ENCODE measurements around the gene OMA1.
"Not testable (repeated sequence)": the region's sequence is repeated elsewhere in the genome, so short reads cannot be mapped to it uniquely, and the experiment has no call there.

The OMA1 gene

GRCh38 chr1:58546520-58547308 lies at the start of gene OMA1:
Gene OMA1 (minus strand): TSS chr1:58546726. CDS start chr1:58539294, 7,432 bp downstream.
- DNase-seq = peak; percentile 93

GRCh38 chr1:58594546-58594945 lies 48.0 kb upstream of the OMA1 start:
- no peak for DNase-seq

- peak; percentile 26 for DNase-seq
Measured at GRCh38 chr1:58592522-58593134, 46.1 kb upstream of the OMA1 start.

- DNase-seq = no peak
Measured at GRCh38 chr1:58591806-58592205, 45.3 kb upstream of the OMA1 start.

- DNase-seq = no peak
Measured at GRCh38 chr1:58590019-58590418, 43.5 kb upstream of the OMA1 start.

GRCh38 chr1:58588396-58588795 lies 41.9 kb upstream of the OMA1 start:
- DNase-seq = no peak

GRCh38 chr1:58587667-58588066 lies 41.1 kb upstream of the OMA1 start:
- DNase-seq = no peak

GRCh38 chr1:58586271-58586670 lies 39.7 kb upstream of the OMA1 start:
- no peak for DNase-seq

- DNase-seq = no peak
Measured at GRCh38 chr1:58585581-58586151, 39.1 kb upstream of the OMA1 start.

GRCh38 chr1:58585166-58585565 lies 38.6 kb upstream of the OMA1 start:
- DNase-seq = no peak

- peak; percentile 66 for DNase-seq
Measured at GRCh38 chr1:58584082-58584895, 37.8 kb upstream of the OMA1 start.

- no peak for DNase-seq
Measured at GRCh38 chr1:58583496-58583895, 37.0 kb upstream of the OMA1 start.

- DNase-seq = not testable (repeated sequence)
Measured at GRCh38 chr1:58582143-58582542, 35.6 kb upstream of the OMA1 start.

- DNase-seq = no peak
Measured at GRCh38 chr1:58581641-58582040, 35.1 kb upstream of the OMA1 start.

- DNase-seq = no peak
Measured at GRCh38 chr1:58580186-58580585, 33.7 kb upstream of the OMA1 start.

- DNase-seq = no peak
Measured at GRCh38 chr1:58577654-58578030, 31.1 kb upstream of the OMA1 start.

GRCh38 chr1:58576727-58577653 lies 30.5 kb upstream of the OMA1 start, which contains the start of gene TACSTD2:
Gene TACSTD2 (minus strand): TSS chr1:58577252. CDS start chr1:58577156, 96 bp downstream.
- DNase-seq = no peak

GRCh38 chr1:58576325-58576726 lies 29.8 kb upstream of the OMA1 start:
- DNase-seq = no peak

- no peak for DNase-seq
Measured at GRCh38 chr1:58575551-58576324, 29.2 kb upstream of the OMA1 start.

- no peak for DNase-seq
Measured at GRCh38 chr1:58574816-58575215, 28.3 kb upstream of the OMA1 start.
